NCI-H510A (cell line): ENCODE data around the gene SLC38A7.
"Not testable (repeated sequence)": the region's sequence is repeated elsewhere in the genome, so short reads cannot be mapped to it uniquely, and the experiment has no call there.

Experiments used
- DNase-seq: peaks from one replicate; lab custom pipeline; 2025; lab: John Stamatoyannopoulos, UW

Gene SLC38A7

DNA sequence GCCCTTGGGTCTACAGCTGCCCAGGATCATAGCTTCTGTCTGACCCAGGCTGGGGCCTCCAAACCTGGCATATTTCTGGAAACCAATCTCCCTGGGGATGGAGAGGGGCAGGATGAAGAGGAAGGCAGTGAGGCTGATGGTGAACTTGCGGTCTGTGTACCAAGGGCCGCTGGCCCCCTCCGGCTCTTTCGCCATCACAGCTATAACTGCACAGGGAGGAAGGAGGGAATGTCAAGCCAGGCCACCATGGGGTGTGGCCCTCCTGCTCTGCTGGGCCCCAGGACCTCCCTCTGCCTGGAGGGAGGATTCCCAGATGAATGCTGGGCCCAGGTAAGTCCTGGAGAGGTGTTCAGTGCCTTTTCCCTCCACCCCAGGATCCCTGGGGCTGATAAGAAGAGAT is 6.3 kb downstream of the SLC38A7 start:
- no peak for DNase-seq

DNA sequence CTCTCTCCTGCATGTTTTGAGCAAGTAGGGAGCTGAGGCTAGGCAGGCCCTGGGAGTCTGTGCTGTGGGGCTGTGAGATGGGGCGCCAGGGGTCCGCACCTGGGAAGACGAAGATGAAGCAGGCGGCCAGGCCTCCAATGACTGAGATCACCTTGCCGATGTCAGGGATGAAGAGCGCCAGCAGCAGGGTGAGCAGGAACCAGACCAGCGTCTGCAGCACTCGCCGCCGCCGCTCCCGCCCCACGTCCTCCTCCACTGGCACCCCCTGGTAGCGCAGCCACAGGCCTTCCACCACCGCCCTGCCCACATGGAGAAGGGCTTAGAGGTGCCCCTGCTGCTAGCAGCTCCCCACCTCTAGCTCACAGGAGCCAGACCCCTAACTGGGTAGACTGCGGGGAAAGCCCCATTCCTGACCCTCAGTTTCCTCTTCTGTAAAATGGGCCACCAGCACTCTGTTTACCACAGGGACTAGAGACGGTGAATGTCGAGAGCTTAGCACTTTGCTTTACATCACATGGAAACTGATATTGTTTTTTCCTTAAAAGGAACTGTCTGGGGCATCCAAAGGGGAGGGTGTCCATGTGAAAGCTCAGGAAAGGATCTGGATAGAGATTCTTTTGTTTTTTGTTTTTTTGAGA is 13.5 kb downstream of the SLC38A7 start:
- no peak for DNase-seq

DNA sequence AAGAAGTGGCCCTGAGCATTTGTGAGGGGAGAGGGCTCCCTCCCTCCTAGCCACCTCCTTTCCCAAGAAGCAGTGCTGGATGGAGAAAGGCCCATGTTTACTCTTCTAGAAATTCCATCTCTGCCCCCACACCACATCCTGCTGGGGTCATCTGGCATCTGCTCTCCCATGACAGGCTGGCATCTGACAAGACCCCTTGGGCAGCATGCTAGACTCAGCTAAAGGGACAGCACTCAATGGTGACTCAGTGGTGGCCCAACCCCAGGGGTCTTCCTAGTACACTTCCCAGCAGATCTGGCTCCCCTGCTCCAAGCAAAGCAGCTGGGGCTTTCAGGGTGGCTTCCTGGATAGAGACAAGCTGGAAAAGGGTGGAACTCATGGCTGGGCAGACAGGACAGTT is 14.4 kb downstream of the SLC38A7 start:
- no peak for DNase-seq

DNA sequence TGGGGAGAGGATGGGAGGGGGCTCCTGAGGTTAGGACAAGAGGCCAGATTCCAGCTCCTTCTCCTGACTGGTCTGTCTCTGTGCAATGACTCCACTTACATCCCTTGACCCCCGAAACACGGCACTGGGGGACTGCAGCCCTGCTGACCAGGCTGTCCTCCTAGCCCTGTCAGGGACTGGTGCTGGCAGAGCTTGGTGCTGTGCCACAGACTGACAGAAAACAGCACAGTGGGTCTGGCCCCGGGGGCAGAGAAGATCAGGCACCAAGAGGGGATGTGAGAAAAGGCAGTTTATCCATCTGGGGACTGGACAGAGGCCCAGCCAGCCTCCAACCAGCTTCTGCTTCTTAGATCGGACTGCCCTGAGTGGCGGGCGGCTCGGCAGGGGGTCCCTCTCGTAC is 19.4 kb downstream of the SLC38A7 start:
- DNase-seq: no peak

DNA sequence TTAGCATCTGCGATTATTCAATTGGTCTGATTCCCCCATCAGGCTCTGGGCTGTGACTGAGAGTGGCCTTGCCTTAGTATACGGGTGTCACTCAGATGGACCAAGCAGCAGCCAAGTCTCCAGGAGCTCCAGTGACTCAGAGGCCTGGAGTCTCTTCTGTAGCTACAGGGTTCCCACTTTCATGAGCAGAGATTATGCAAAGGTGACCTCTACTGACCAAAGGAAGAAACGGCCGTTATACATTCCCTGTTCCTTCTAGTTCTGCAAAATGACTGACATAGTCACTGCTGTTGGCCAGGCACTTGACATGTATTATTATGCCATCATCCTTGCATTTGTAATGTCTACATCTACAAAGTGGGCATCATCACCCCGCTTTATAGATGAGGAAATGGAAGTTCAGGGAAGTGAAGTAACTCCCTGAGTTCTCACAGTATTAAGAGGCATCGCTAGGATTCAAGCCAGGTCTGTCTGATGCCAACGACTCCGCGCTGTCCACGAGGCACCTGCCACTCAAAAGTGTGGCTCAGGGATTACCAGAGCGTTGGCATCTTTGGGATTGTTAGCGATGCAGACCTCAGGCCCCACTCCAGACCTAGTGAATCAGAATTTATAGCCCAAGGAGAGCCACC is 23.3 kb downstream of the SLC38A7 start:
- DNase-seq: peak; percentile 18

DNA sequence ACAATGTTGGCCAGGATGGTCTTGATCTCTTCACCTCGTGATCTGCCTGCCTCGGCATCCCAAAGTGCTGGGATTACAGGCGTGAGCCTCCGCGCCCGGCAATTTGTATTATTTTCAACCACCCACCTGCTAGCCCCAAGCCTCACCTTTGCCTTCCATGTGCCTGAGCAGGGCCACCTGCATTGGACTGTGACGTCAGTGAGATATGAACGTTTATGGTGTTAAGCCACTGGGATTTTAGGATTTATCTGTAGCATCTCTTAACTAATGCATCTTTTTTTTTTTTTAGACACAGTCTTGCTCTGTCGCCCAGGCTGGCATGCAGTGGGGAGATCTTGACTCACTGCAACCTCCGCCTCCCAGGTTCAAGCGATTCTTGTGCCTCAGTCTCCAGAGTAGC is 24.7 kb downstream of the SLC38A7 start:
- not testable (repeated sequence) for DNase-seq

DNA sequence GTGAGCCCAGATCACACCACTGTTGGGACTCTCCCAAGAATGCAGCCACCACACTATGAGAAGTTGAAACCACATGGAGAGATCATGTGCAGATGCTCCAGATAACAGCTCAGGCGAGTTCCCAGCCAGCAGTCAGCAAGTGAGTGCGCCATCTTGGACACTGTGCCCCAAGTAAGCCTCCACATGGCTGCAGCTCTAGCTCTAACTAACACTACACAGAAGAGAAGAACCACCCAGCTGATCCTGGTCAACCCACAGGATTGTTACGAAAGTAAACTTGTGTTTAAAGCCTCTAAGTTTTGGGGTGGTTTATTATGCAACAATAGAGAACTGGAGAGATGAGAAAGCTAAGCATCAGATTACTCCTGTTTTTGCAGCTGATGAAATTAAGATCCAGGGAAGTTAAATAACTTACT is 25.8 kb downstream of the SLC38A7 start:
- no peak for DNase-seq

DNA sequence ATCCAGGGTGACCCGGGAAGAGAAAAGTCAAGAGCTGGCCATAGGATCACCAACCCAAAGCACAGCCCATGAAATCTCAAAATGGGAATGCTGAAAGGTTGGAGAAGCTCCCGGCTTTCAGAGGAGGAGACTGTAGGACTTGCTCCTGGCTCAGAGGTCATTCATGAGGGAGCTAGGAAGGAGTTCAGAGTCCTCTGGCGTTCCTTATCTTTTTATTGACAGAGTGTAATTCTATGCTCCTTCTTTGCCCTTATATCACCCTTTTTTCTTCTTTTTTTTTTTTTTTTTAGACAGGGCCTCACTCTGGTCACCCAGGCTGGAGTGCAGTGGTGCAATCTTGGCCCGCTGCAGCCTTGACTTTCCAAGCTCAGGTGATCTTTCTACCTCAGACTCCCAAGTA is 27.7 kb downstream of the SLC38A7 start:
- no peak for DNase-seq

DNA sequence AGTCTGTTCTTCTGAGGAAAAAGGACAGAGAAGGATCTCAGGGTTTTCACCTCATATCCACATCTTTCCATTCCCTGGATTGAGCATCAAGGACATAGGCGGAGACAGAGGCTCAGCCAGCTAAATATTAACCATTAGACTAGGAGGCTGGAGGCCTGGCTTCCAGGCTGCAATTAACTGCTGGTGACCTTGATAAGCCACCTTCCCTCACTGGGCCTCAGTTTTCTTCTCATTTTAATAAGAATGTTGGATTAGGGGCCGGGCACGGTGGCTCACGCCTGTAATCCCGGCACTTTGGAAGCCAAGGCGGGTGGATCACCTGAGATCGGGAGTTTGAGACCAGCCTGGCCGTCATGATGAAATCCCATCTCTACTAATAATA is 29.4 kb downstream of the SLC38A7 start:
- no peak for DNase-seq

DNA sequence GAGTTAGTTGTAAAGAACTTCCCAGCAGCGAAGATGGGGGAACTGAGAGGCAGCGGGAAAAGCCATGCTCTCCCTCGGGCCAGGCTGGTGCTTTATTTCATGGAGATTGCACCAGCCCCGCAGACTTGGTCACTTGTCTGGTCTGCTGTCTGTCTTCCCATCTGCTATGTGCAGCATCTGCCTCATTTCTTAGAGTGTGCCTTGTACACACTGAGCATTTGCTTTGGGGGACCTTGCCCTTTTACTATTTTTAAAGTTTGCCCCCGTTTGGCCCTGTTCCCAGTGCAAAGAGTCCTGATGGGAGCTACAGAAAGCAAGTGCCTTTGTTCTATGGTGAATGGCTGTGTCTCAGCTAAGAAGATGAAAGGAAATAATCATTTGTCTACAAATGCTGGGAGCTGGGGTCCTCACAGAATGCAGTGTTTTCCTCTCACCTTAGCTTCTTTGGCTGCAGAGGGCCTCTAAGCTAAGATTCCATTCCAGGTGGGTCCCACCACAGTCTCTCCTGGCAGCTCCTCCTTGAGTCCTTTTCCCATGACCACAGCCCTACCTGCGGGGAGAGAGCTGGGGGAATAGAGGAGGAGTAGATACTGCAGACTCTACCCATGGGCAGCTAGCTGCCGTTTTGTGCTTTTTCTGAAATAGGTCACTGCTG is 29.9 kb downstream of the SLC38A7 start:
- DNase-seq: no peak

DNA sequence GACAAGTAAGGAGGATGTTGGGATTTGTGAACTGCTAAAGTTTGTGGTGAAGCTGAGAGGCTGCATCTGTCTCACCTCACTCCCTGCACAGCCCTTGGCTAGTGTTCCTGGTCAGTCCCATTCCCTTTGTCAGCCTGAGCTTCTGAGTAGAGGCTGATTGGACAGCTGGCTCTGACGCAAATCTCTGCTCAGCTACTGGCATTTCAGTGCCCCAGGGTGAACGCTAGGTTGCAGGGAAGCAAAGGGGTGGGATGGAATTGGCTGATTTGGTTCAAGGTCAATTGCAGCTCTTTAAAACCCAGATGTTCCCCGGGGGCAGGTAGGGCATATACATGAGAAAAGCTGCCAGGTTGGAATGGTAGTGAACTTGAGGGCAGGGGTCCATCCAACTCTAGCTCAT is 31.8 kb downstream of the SLC38A7 start:
- no peak for DNase-seq

DNA sequence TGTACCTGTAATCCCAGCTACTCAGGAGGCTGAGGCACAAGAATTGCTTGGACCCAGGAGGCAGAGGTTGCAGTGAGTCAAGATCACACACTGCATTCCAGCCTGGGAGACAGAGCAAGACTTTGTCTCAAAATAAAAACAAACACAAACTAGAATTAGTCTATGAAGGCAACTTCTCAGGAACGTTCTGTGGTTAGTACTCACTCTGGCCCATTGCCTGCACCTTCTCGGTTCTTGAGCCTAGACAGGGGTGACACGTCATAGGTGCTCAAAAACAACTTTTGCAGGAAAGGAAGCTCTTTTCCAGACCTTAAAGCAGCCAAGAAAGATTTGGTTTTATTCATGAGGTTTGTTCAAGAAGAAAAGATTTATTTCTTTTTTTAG is 32.6 kb downstream of the SLC38A7 start:
- no peak for DNase-seq

DNA sequence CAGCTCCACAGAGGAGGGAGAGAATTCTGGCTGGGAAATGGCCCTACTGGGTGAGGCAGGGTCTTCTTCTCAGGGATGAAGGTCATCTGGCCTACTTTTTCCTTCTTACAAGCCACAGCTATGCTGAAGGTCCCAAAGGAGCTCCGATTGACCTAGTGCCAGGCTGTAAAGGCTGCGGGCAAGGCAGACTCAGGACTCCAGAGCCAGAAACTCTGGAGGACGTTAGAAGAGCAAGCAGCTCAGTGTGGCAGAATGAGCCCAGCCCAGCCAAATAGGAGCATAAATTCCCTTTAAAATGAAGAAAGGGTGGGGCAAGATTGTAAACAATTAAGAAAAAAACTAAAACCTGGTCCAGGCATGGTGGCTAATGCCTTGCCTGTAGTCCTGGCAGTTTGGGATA is 34.9 kb downstream of the SLC38A7 start:
- no peak for DNase-seq

DNA sequence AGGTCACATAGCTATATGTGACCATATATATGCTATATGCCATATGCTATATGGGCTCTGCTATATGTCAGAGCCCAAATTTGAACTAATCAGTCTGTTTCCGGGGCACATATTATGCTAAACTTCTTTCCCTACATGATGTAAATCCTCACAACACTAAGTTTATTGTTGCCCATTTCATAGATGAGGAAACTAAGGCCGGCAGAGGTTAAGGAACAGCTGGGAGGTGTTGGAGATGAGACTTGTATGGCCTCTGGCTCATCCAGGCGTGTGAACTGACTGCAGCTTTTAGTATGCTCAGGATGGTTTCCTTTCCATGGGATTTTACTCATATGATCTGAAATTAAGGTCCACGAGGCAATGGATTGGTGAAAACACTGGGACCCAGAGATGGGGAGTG is 37.5 kb downstream of the SLC38A7 start:
- no peak for DNase-seq

DNA sequence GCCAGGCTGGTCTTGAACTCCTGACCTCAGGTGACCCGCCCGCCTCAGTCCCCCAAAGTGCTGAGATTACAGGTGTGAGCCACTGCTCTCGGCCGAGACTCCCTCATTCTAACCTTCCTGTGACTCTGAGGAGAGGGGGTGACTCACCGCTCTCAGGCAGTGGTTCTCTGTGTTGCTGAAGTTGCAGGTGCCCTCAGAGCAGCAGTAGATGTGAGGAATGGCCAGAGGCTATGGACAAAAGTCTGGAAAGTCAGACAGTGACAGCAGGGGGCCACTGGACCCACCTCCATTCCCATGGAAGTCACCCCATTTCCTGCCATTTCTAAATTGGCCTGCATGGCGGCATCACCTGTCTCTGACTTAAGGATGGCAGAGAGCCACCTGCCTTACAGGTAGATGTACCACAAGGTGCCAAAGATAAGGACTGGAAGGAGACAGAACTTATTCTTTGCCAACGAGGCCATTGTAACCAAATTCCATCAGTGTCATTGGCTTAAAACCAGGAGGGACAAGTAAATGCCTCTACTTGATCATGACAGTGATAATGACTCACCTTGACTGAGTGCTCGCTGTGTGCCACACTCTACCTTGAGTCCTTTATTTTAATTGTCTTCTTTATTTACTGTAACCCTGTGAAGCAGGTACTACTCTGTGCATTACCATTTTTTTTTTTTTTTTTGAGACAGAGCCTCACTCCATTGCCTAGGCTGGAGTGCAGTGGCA is 39.6 kb downstream of the SLC38A7 start:
- no peak for DNase-seq

DNA sequence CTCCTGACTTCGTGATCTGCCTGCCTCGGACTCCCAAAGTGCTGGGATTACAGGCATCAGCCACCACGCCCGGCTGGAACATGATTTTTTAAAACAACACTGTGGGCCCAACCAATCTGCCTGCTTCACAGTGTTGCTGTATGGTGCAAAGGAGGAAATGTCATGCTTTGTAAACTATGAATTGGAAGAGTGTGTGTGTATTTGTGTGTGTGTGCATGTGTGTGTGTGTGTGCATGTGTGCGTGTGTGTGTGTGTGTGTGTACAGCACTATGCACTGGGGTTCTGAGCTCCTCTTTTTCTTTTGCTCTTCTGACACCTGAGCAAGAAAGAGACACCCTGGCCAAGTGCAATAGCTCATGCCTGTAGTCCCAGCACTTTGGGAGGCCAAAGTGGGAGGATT is 40.5 kb downstream of the SLC38A7 start:
- DNase-seq: no peak

DNA sequence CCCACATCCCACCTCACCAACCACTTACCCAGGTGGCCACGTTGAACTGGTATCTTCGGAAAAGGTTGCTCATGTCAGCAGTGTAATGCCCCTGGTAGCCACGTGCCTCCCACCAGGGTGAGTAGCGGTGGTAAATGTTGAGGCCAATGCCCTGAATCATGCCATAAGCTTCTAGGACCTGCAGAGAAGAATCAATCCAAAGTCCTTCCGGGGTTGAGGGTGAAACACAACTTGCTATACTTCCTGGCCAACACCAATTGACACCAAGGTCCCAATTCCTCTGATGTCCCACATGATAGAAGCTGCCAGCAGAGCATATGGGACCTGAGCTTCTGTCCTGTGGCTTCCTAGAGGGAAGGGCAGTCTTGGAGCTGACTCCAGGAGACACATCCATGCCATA is 43.6 kb downstream of the SLC38A7 start:
- no peak for DNase-seq

DNA sequence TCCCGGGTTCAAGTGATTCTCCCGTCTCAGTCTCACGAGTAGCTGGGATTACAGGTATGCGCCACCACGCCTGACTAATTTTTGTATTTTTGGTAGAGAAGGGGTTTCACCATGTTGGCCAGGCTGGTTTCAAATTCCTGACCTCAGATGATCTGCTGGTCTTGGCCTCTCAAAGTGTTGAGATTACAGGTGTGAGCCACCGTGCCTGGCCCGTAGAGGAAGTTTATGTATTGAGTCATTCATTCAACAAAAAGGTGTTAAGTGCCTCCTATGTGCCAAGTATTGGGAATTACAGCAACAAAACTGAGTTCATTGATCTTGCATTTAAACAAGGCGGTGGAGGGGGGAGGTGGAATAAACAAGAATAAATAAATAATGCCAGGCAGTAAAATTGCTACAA is 44.7 kb downstream of the SLC38A7 start:
- no peak for DNase-seq

DNA sequence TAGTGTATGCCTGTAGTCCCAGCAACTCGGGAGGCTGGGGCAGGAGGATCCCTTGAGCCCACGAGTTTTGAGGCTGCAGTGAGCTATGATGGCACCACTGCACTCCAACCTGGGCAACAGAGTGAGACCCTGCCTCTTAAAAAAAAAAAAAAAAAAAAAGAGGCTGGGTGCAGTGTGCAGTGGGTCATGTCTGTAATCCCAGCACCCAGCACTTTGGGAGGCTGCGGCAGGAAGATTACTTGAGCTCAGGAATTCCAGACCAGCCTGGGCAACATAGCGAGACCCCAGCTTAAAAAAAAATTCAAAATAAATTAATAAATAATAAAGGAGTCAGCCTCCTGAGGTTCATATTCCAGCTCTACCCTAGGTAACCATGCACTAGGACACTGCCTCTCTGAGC is 45.3 kb downstream of the SLC38A7 start:
- DNase-seq: no peak

DNA sequence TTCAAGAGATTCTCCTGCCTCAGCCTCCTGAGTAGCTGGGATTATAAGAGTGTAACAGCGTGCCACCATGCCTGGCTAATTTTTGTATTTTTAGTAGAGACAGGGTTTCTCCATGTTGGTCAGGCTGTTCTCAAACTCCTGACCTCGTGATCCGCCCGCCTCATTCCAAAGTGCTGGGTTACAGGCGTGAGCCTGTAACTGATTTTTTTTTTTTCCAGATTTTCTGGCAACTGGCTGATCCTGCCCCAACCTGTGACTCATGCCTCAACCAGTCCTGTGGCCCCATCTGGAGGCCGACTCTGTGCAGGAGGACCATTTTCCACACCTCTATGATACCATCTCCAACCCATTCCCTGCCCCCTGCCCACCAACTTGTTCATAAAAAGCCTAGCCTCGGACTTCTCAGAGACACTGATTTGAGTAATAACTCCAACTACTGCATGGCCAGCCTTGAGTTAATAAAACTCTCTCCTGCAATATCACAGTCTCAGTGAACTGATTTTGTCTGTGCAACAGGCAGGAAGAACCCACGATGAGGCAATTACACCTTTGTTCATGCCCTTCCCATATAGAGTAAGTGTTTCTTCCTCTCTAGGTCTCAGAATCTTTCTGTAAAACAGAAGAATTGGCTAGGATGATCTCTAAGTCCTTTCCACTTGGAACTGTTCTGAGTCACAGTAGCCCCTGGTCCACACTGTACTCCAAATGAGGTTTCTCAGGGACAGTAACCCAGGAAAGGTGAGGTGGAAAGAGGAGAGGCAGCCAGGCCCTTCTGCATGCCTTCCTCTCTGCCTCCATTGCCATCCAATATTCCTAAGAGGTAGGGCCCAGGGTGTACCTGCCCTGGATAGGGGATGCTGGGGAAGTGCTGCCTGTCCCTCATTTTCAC is 46.2 kb downstream of the SLC38A7 start:
- DNase-seq: no peak

DNA sequence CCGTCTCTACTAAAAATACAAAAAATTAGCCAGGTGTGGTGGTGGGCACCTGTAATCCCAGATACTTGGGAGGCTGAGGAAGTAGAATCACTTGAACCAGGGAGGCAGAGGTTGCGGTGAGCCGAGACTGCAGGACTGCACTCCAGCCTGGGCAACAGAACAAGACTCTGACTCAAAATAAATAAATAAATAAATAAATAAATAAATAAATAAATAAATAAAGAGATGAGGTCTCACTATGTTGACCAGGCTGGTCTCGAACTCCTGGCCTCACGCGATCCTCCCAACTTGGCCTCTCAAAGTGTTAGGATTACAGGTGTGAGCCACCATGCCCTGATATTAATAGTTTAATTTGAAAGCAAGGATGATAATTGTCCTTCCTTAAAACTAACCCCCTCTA is 47.5 kb downstream of the SLC38A7 start:
- DNase-seq: not testable (repeated sequence)

DNA sequence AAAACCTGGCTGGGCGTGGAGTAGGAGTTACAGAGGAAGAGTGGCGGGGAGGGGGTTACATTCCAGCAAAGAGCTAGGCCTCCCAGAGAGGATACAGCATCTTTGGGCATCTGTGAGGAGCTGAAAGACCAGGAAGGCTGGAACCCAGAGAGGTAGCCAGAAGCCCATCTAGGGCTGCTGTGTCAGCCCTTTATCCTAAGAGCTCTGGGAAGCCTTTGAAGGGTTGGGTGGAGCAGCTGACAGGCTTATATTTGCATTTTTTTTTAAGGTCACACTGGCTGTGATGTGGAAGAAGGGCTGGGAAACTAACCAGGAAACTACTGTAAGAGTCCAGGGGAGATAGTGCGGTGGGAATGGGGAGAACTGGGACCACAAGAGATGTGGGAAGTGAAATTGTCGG is 48.1 kb downstream of the SLC38A7 start:
- no peak for DNase-seq
